Ishikawa (cell line): Measurements from ENCODE around the gene VTN.

ENCODE experiments used
- CEBPB ChIP-seq: IDR thresholded peaks from 2 replicates; pipeline ENCODE4 v1.6.1; 2012
- CREB1 ChIP-seq: IDR thresholded peaks from 2 replicates; pipeline ENCODE4 v1.6.1; 2012; ENCODE audit warnings: low read depth
- EGR1 ChIP-seq: IDR thresholded peaks from 2 replicates; pipeline ENCODE4 v1.6.1; 2012
- EP300 ChIP-seq: IDR thresholded peaks from 2 replicates; pipeline ENCODE4 v1.6.1; 2012; ENCODE audit warnings: borderline replicate concordance
- FOXM1 ChIP-seq: IDR thresholded peaks from 2 replicates; pipeline ENCODE4 v1.6.1; 2012; ENCODE audit warnings: low read depth, borderline replicate concordance
- MAX ChIP-seq: IDR thresholded peaks from 2 replicates; pipeline ENCODE4 v1.6.1; 2012
- NFIC ChIP-seq: IDR thresholded peaks from 2 replicates; pipeline ENCODE4 v1.6.1; 2012
- RAD21 ChIP-seq: IDR thresholded peaks from 2 replicates; pipeline ENCODE4 v1.6.1; 2012; ENCODE audit warnings: low read depth
- TAF1 ChIP-seq: IDR thresholded peaks from 2 replicates; pipeline ENCODE4 v1.6.1; 2012; ENCODE audit warnings: low read depth, mild to moderate bottlenecking
- TCF12 ChIP-seq: IDR thresholded peaks from 2 replicates; pipeline ENCODE4 v1.6.1; 2012; ENCODE audit warnings: low read depth
- TEAD4 ChIP-seq: IDR thresholded peaks from 2 replicates; pipeline ENCODE4 v1.6.1; 2012
- USF1 ChIP-seq: IDR thresholded peaks from 2 replicates; pipeline ENCODE4 v1.6.1; 2012
- YY1 ChIP-seq: IDR thresholded peaks from 2 replicates; pipeline ENCODE4 v1.6.1; 2012; ENCODE audit warnings: low read depth
- ZBTB7A ChIP-seq: IDR thresholded peaks from 2 replicates; pipeline ENCODE4 v1.6.1; 2012; ENCODE audit warnings: low read depth
- TF ChIP-seq, protein P1 (sequence below): IDR thresholded peaks from 2 replicates; pipeline ENCODE4 v1.6.1; 2012; ENCODE audit warnings: low read depth, mild to moderate bottlenecking

VTN gene

DNA sequence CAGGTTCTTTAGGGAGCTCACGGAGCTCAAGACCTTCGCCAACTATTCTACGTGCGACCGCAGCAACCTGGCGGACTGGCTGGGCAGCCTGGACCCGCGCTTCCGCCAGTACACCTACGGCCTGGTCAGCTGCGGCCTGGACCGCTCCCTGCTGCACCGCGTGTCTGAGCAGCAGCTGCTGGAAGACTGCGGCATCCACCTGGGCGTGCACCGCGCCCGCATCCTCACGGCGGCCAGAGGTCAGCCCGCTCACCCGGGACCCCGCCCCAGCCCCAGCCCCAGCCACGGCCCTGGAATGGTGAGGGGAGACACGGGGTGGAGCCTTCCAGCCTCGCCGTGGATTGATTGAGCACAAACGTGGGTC, 14.9 kb upstream of the VTN start:
- TF ChIP-seq YY1 = no peak
- TF ChIP-seq TEAD4 = 0 out of 2 replicates have a peak, but pooled peaks have one; percentile 12
- TF ChIP-seq EGR1 = no peak
- no peak; the same call in 1 of the 2 replicates for TF ChIP-seq USF1
- TF ChIP-seq EP300 = no peak
- TF ChIP-seq, protein P1, sequence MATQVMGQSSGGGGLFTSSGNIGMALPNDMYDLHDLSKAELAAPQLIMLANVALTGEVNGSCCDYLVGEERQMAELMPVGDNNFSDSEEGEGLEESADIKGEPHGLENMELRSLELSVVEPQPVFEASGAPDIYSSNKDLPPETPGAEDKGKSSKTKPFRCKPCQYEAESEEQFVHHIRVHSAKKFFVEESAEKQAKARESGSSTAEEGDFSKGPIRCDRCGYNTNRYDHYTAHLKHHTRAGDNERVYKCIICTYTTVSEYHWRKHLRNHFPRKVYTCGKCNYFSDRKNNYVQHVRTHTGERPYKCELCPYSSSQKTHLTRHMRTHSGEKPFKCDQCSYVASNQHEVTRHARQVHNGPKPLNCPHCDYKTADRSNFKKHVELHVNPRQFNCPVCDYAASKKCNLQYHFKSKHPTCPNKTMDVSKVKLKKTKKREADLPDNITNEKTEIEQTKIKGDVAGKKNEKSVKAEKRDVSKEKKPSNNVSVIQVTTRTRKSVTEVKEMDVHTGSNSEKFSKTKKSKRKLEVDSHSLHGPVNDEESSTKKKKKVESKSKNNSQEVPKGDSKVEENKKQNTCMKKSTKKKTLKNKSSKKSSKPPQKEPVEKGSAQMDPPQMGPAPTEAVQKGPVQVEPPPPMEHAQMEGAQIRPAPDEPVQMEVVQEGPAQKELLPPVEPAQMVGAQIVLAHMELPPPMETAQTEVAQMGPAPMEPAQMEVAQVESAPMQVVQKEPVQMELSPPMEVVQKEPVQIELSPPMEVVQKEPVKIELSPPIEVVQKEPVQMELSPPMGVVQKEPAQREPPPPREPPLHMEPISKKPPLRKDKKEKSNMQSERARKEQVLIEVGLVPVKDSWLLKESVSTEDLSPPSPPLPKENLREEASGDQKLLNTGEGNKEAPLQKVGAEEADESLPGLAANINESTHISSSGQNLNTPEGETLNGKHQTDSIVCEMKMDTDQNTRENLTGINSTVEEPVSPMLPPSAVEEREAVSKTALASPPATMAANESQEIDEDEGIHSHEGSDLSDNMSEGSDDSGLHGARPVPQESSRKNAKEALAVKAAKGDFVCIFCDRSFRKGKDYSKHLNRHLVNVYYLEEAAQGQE = no peak
- TF ChIP-seq CREB1 = no peak
- no peak for TF ChIP-seq ZBTB7A
- no peak for TF ChIP-seq TCF12
- TF ChIP-seq MAX = peak; percentile 74
- TF ChIP-seq FOXM1 = no peak
- peak; percentile 19; the same call in 1 of the 2 replicates for TF ChIP-seq NFIC
- TF ChIP-seq CEBPB = no peak

DNA sequence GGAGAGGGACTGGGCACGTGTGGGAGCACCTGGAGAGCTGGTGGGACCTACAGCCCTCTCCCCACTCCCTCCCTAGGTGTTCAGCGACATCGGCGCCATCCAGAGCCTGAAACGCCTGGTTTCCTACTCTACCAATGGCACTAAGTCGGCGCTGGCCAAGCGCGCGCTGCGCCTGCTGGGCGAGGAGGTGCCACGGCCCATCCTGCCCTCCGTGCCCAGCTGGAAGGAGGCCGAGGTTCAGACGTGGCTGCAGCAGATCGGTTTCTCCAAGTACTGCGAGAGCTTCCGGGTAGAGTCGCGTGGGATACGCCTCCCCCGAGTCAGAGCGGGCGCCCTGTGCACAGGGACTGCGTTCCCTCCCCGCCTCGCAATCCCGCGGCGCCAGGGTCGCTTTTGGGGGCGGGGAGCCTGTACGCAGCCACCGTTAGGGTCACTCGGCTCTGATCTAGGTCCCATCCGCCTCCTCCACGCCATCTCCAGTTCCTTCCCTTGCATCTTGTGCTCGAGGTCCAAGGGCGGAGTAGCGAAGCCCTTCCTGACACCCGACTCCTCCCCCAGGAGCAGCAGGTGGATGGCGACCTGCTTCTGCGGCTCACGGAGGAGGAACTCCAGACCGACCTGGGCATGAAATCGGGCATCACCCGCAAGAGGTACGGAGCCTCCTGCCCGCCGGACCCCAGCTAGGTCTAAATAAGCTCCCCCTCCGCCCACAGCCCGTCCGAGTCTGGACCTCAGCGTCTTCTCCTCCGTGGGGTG, 14.4 kb upstream of the VTN start:
- TF ChIP-seq NFIC = no peak
- peak; percentile 26; the same call in 1 of the 2 replicates for TF ChIP-seq EP300
- peak; percentile 83; the same call in 1 of the 2 replicates for TF ChIP-seq MAX
- no peak; the same call in 1 of the 2 replicates for TF ChIP-seq USF1
- peak; percentile 52 for TF ChIP-seq TAF1
- TF ChIP-seq TEAD4 = no peak
- TF ChIP-seq ZBTB7A = no peak; the same call in 1 of the 2 replicates
- no peak for TF ChIP-seq CREB1
- peak; percentile 28; the same call in 1 of the 2 replicates for TF ChIP-seq TCF12
- 0 out of 2 replicates have a peak, but pooled peaks have one; percentile 9 for TF ChIP-seq YY1
- TF ChIP-seq RAD21 = no peak; the same call in 1 of the 2 replicates

GRCh38 chr17:28381141-28381825, 11.2 kb upstream of the VTN start:
- TF ChIP-seq RAD21 (no peak), CREB1 (no peak), FOXM1 (no peak), TEAD4 (no peak), EGR1 (no peak), ZBTB7A (no peak), EP300 (no peak), MAX (no peak), CEBPB (no peak), USF1 (no peak), NFIC (no peak)
- TF ChIP-seq, protein P1 = no peak

- TF ChIP-seq USF1 (no peak), YY1 (no peak), TCF12 (no peak), TAF1 (no peak)
- TF ChIP-seq, protein P1 = no peak
Observed at GRCh38 chr17:28379814-28380801, 10.0 kb upstream of the VTN start.
